Measurements from ENCODE around the gene CNTN4. TPM values are rescaled to one million over a fixed set of nuclear protein-coding genes. Genes with fewer than 3 reads are reported as not detected.

CNTN4 gene
- total and polyA plus RNA-seq, 7 donors, result 0.17 to 3.2 (median 0.42) TPM

GRCh38 chr3:2873986-2874385 is 775.3 kb downstream of the CNTN4 start:
- intact Hi-C loops (cut with DNase I), result no loop called here
- Histone ChIP-seq H3K9me3 (no peaks in the 10 kb centered on the region), H3K4me3 (no peak overlapping the region), H3K27ac (no peak overlapping the region), H3K36me3 (ENCODE audit: insufficient read depth in 1 of 2, low read depth in 1 of 2) (no peaks in the 10 kb centered on the region), H3K4me1 (no peaks in the 10 kb centered on the region), H3K27me3 (ENCODE audit: insufficient read depth in 3 of 3, low read length in 2 of 3) (no peaks in the 10 kb centered on the region)
- ATAC-seq (no peak), DNase-seq (no peak)
- WGBS, 3 donors, result 34 to 67% (median 34%) methylated on average over 2 of the region's 2 CpGs
- no peak for TF ChIP-seq CTCF (IDR thresholded peaks at IDR 0.05)

DNA sequence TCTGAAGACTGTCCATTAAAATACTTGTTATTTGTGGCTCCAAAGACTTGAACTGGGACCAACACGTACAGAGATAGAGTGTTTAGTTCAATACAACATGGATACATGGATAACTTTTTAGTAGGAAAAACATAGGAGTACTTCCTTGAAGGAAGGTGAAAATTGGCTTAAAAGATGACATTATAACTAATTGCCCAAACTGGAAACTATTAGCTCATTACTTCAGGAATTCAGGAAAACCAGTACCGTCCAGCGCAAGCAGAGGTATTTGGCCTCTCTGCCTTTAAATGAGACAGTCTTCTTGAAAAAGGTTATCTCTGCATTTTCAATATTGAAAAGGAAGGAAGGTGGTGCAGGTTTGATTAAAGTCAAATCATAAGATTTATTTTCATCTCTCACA is 777.0 kb downstream of the CNTN4 start:
- H3K36me3 ChIP-seq (ENCODE audit: insufficient read depth in 1 of 2, low read depth in 1 of 2), result no peaks in the 10 kb centered on the region
- no peak for TF ChIP-seq CTCF (IDR thresholded peaks at IDR 0.05)
- WGBS, 3 donors, result 59 to 82% (median 72%) methylated on average over 3 of the region's 3 CpGs
- intact Hi-C loops (cut with DNase I), result no loop called here
- no peaks in the 10 kb centered on the region for H3K9me3 ChIP-seq
- no peaks in the 10 kb centered on the region for H3K4me1 ChIP-seq
- H3K27ac ChIP-seq, result no peak overlapping the region
- DNase-seq (no peak), ATAC-seq (no peak)
- H3K4me3 ChIP-seq, result no peak overlapping the region
- no peaks in the 10 kb centered on the region for H3K27me3 ChIP-seq (ENCODE audit: insufficient read depth in 3 of 3, low read length in 2 of 3)

DNA sequence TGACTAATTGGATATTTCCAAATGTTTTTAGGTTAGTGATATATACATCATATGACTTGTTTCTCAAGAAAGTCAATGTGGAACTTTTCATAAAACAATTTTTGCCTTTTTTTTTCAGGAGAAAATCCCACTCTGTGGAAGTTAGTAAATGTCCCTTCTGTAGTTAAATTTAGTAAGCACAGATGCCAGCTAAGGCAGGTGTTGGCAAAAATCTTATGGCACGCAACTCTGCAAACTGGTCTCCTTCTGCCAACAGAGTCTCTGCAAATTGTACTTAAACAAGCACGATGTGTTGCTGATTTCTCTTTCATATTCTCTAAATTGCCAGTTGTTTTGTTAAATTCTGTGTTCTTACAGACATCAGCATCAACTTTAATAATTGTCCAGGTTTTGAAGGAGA is 777.7 kb downstream of the CNTN4 start:
- Histone ChIP-seq H3K27ac (no peak overlapping the region), H3K9me3 (no peaks in the 10 kb centered on the region), H3K36me3 (ENCODE audit: insufficient read depth in 1 of 2, low read depth in 1 of 2) (no peaks in the 10 kb centered on the region), H3K27me3 (ENCODE audit: insufficient read depth in 3 of 3, low read length in 2 of 3) (no peaks in the 10 kb centered on the region), H3K4me1 (no peaks in the 10 kb centered on the region), H3K4me3 (no peak overlapping the region)
- ATAC-seq (no peak), DNase-seq (no peak)
- intact Hi-C loops (cut with DNase I), result no loop called here
- no peak for TF ChIP-seq CTCF (IDR thresholded peaks at IDR 0.05)
- 34 to 59% (median 52%) methylated on average over 2 of the region's 2 CpGs for WGBS, 3 donors

GRCh38 chr3:2879023-2879422 is 780.4 kb downstream of the CNTN4 start:
- ATAC-seq (no peak), DNase-seq (no peak)
- Histone ChIP-seq H3K4me3 (no peak overlapping the region), H3K9me3 (no peaks in the 10 kb centered on the region), H3K4me1 (no peaks in the 10 kb centered on the region), H3K27me3 (ENCODE audit: insufficient read depth in 3 of 3, low read length in 2 of 3) (no peaks in the 10 kb centered on the region), H3K36me3 (ENCODE audit: insufficient read depth in 1 of 2, low read depth in 1 of 2) (no peaks in the 10 kb centered on the region), H3K27ac (no peak overlapping the region)
- TF ChIP-seq CTCF (IDR thresholded peaks at IDR 0.05), result no peak
- intact Hi-C loops (cut with DNase I), result no loop called here
- 88 to 93% (median 93%) methylated on average over 2 of the region's 2 CpGs for WGBS, 3 donors

DNA sequence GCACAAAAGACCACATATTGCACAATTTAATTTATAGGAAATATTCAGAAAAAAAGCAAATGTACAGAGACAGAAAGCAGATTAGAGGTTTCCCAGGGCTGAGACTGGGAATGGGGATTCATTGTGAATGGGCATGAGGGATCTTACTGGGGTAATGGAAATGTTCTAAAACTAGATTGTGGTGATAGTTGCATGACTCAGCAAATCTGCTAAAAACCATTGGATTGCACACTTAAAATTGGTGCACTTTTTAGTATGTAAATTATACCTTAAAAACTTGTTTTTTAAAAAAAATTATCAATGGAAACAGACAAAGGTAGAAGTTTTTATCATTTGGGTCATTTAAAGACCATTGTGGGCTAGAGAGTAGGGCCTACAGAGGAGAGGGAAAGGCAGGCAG is 780.9 kb downstream of the CNTN4 start:
- no peak for TF ChIP-seq CTCF (IDR thresholded peaks at IDR 0.05)
- no peak overlapping the region for H3K27ac ChIP-seq
- ATAC-seq, result no peak

More for the DNA sequence above, 780.9 kb downstream of the CNTN4 start:
- Histone ChIP-seq H3K27me3 (ENCODE audit: insufficient read depth in 3 of 3, low read length in 2 of 3) (no peaks in the 10 kb centered on the region), H3K9me3 (no peaks in the 10 kb centered on the region), H3K36me3 (ENCODE audit: insufficient read depth in 1 of 2, low read depth in 1 of 2) (no peaks in the 10 kb centered on the region), H3K4me3 (no peak overlapping the region), H3K4me1 (no peaks in the 10 kb centered on the region)
- intact Hi-C loops (cut with DNase I), result no loop called here
- no peak for DNase-seq

Measured in psoas muscle (tissue), 8 donors.